MM.1S (cell line): ENCODE results near the gene SLC7A6.

ENCODE experiments used
- CTCF ChIP-seq: fragments of 300-600 bp; sonication (generic); IDR thresholded peaks from 2 replicates; pipeline ENCODE4 v1.5.1; 2016; ENCODE audit warnings: antibody characterized with exemption, low read length, mixed read lengths
- EZH2 ChIP-seq: fragments of 300-600 bp; sonication (generic); optimal IDR thresholded peaks from 2 replicates; pipeline ENCODE3; 2017; ENCODE audit warnings: low read depth, mild to moderate bottlenecking, antibody characterized with exemption, low read length, mixed read lengths
- EZH2phosphoT487 ChIP-seq: fragments of 300-600 bp; sonication (generic); IDR thresholded peaks from 2 replicates; pipeline ENCODE4 v1.6.1; 2018; ENCODE audit warnings: antibody characterized with exemption, low read length

- TF ChIP-seq CTCF, result no peak
- TF ChIP-seq EZH2, result no peak
- no peak for TF ChIP-seq EZH2phosphoT487
Observed at GRCh38 chr16:68335175-68335574, 70.8 kb downstream of the SLC7A6 start.
